ENCODE measurements around the gene KCNQ1.
A peak's percentile ranks its signal among the peaks of the same experiment; 100 is the strongest.

KCNQ1 gene

DNA sequence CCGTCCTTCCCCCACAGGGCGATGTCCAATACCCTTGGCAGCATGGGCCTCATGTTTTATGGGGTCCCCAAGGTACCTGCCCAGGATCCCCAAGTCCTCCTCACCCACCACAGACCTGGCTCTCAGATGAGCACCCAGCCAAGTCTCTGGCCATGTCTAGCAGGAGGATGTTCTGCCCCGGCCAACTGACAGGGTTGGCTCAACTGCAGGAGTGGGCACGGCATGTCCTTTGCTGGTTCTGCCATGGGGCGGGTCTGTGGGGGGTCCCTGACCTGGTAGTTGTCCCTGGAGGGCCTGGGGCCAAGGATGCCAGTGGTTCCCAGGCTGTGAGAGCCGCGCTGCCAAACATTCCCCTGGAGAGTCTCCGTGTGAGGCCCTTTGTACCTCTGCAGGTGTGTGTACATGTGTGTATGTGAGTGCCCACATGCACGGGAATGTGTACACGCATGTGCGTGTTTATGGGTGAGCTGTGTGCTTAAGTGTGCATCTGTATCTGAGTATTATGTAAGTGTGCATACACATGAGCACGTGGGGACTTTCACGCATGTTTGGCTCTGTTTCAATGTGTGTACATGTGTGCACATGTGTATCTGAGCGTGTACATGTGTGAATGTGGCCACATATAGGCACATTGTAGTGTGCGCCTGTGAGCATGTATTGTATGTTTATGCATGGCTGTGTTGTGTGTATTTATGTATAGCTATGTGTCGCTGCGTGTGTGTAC lies 85.5 kb downstream of the KCNQ1 start:
- Histone ChIP-seq H3K4me3 (ENCODE audit: low read depth, low read length, poor library complexity, severe bottlenecking) (no peak overlapping the region), H3K27me3 (ENCODE audit: insufficient read depth, low read length) (peaks cover 6% of the 10 kb centered on the region; the same call in 1 of the 2 replicates), H3K36me3 (ENCODE audit: insufficient read depth, low read length) (no peaks in the 10 kb centered on the region), H3K9me2 (ENCODE audit: low read depth, low read length) (no peaks in the 10 kb centered on the region), H2AFZ (ENCODE audit: low read length) (no peak overlapping the region), H3K79me2 (ENCODE audit: insufficient read depth, low read length) (no peaks in the 10 kb centered on the region), H3K9me3 (ENCODE audit: low read length) (no peaks in the 10 kb centered on the region), H3K27ac (ENCODE audit: low read depth, low read length, poor library complexity, severe bottlenecking) (no peak overlapping the region), H4K20me1 (ENCODE audit: insufficient read depth, low read length) (no peaks in the 10 kb centered on the region), H3K4me2 (ENCODE audit: low read length) (no peak overlapping the region), H3F3A (ENCODE audit: insufficient read depth, low read length) (no peaks in the 10 kb centered on the region), H3K4me1 (ENCODE audit: insufficient read depth, low read length, severe bottlenecking) (no peaks in the 10 kb centered on the region), H3K9ac (ENCODE audit: low read length) (no peak overlapping the region)
- TF ChIP-seq, protein P1, sequence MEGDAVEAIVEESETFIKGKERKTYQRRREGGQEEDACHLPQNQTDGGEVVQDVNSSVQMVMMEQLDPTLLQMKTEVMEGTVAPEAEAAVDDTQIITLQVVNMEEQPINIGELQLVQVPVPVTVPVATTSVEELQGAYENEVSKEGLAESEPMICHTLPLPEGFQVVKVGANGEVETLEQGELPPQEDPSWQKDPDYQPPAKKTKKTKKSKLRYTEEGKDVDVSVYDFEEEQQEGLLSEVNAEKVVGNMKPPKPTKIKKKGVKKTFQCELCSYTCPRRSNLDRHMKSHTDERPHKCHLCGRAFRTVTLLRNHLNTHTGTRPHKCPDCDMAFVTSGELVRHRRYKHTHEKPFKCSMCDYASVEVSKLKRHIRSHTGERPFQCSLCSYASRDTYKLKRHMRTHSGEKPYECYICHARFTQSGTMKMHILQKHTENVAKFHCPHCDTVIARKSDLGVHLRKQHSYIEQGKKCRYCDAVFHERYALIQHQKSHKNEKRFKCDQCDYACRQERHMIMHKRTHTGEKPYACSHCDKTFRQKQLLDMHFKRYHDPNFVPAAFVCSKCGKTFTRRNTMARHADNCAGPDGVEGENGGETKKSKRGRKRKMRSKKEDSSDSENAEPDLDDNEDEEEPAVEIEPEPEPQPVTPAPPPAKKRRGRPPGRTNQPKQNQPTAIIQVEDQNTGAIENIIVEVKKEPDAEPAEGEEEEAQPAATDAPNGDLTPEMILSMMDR (IDR thresholded peaks at IDR 0.05; ENCODE audit: low read length) = no peak
- no peak for TF ChIP-seq EZH2 (IDR thresholded peaks at IDR 0.05; ENCODE audit: borderline replicate concordance, low read length)

GRCh38 chr11:2530855-2531200 lies 86.0 kb downstream of the KCNQ1 start:
- Histone ChIP-seq H2AFZ (ENCODE audit: low read length) (no peak overlapping the region), H3K79me2 (ENCODE audit: insufficient read depth, low read length) (no peaks in the 10 kb centered on the region), H3K27me3 (ENCODE audit: insufficient read depth, low read length) (peaks cover 6% of the 10 kb centered on the region; the same call in 1 of the 2 replicates), H3K4me2 (ENCODE audit: low read length) (no peak overlapping the region), H3F3A (ENCODE audit: insufficient read depth, low read length) (no peaks in the 10 kb centered on the region), H3K36me3 (ENCODE audit: insufficient read depth, low read length) (no peaks in the 10 kb centered on the region), H3K9me3 (ENCODE audit: low read length) (no peaks in the 10 kb centered on the region), H4K20me1 (ENCODE audit: insufficient read depth, low read length) (no peaks in the 10 kb centered on the region), H3K4me3 (ENCODE audit: low read depth, low read length, poor library complexity, severe bottlenecking) (no peak overlapping the region), H3K9ac (ENCODE audit: low read length) (no peak overlapping the region), H3K27ac (ENCODE audit: low read depth, low read length, poor library complexity, severe bottlenecking) (no peak overlapping the region), H3K4me1 (ENCODE audit: insufficient read depth, low read length, severe bottlenecking) (no peaks in the 10 kb centered on the region), H3K9me2 (ENCODE audit: low read depth, low read length) (no peaks in the 10 kb centered on the region)
- no peak for TF ChIP-seq EZH2 (IDR thresholded peaks at IDR 0.05; ENCODE audit: borderline replicate concordance, low read length)
- TF ChIP-seq, protein P1 (IDR thresholded peaks at IDR 0.05; ENCODE audit: low read length) = no peak

- TF ChIP-seq, protein P1 (IDR thresholded peaks at IDR 0.05; ENCODE audit: low read length) = peak; percentile 85
- TF ChIP-seq EZH2 (IDR thresholded peaks at IDR 0.05; ENCODE audit: borderline replicate concordance, low read length) = no peak
- Histone ChIP-seq H3K4me1 (ENCODE audit: insufficient read depth, low read length, severe bottlenecking) (no peaks in the 10 kb centered on the region), H3K4me3 (ENCODE audit: low read depth, low read length, poor library complexity, severe bottlenecking) (no peak overlapping the region), H2AFZ (ENCODE audit: low read length) (no peak overlapping the region), H3K79me2 (ENCODE audit: insufficient read depth, low read length) (no peaks in the 10 kb centered on the region), H4K20me1 (ENCODE audit: insufficient read depth, low read length) (no peaks in the 10 kb centered on the region), H3K36me3 (ENCODE audit: insufficient read depth, low read length) (no peaks in the 10 kb centered on the region), H3K9me3 (ENCODE audit: low read length) (no peaks in the 10 kb centered on the region), H3F3A (ENCODE audit: insufficient read depth, low read length) (no peaks in the 10 kb centered on the region), H3K27ac (ENCODE audit: low read depth, low read length, poor library complexity, severe bottlenecking) (no peak overlapping the region), H3K9ac (ENCODE audit: low read length) (no peak overlapping the region), H3K27me3 (ENCODE audit: insufficient read depth, low read length) (peaks cover 6% of the 10 kb centered on the region; the same call in 1 of the 2 replicates), H3K9me2 (ENCODE audit: low read depth, low read length) (no peaks in the 10 kb centered on the region), H3K4me2 (ENCODE audit: low read length) (no peak overlapping the region)
Measured at GRCh38 chr11:2531277-2531986, 86.6 kb downstream of the KCNQ1 start.
